ENCODE measurements around the gene SYNE1.
"Not testable (repeated sequence)": the region's sequence is repeated elsewhere in the genome, so short reads cannot be mapped to it uniquely, and the experiment has no call there.

Gene SYNE1

GRCh38 chr6:152637296-152638047, at the start of gene SYNE1:
SYNE1 (minus strand) TSS chr6:152637362; CDS start chr6:152628331, 9,031 bp downstream.
- no peak for DNase-seq

GRCh38 chr6:152685819-152686218, 48.7 kb upstream of the SYNE1 start:
- DNase-seq: no peak

GRCh38 chr6:152682935-152683334, 45.8 kb upstream of the SYNE1 start:
- DNase-seq: not testable (repeated sequence)

- DNase-seq: no peak
Measured at GRCh38 chr6:152682141-152682540, 45.0 kb upstream of the SYNE1 start.

GRCh38 chr6:152680879-152681517, 43.8 kb upstream of the SYNE1 start:
- no peak for DNase-seq

GRCh38 chr6:152680151-152680550, 43.0 kb upstream of the SYNE1 start:
- no peak for DNase-seq

GRCh38 chr6:152673236-152673635, 36.1 kb upstream of the SYNE1 start:
- no peak for DNase-seq

- DNase-seq: no peak
Measured at GRCh38 chr6:152671171-152671570, 34.0 kb upstream of the SYNE1 start.

- DNase-seq: no peak
Measured at GRCh38 chr6:152669895-152670294, 32.7 kb upstream of the SYNE1 start.

GRCh38 chr6:152661776-152662175, 24.6 kb upstream of the SYNE1 start:
- no peak for DNase-seq

- no peak for DNase-seq
Measured at GRCh38 chr6:152651986-152652385, 14.8 kb upstream of the SYNE1 start.

- no peak for DNase-seq
Measured at GRCh38 chr6:152648105-152648504, 10.9 kb upstream of the SYNE1 start.

- not testable (repeated sequence) for DNase-seq
Measured at GRCh38 chr6:152646732-152647131, 9.6 kb upstream of the SYNE1 start.

- DNase-seq: no peak
Measured at GRCh38 chr6:152642578-152643375, 5.6 kb upstream of the SYNE1 start.

- no peak for DNase-seq
Measured at GRCh38 chr6:152636609-152637295, 410 bp downstream of the SYNE1 start.

- DNase-seq: no peak
Measured at GRCh38 chr6:152636021-152636608, 1.0 kb downstream of the SYNE1 start.

GRCh38 chr6:152634773-152635172, 2.4 kb downstream of the SYNE1 start:
- DNase-seq: no peak

GRCh38 chr6:152632121-152632782, 4.9 kb downstream of the SYNE1 start:
- DNase-seq: no peak

GRCh38 chr6:152631376-152631775, 5.8 kb downstream of the SYNE1 start:
- no peak for DNase-seq

- no peak for DNase-seq
Measured at GRCh38 chr6:152630832-152631231, 6.3 kb downstream of the SYNE1 start.

GRCh38 chr6:152625213-152625612, 11.9 kb downstream of the SYNE1 start:
- DNase-seq: no peak

GRCh38 chr6:152614776-152615175, 22.4 kb downstream of the SYNE1 start:
- DNase-seq: not testable (repeated sequence)
